ENCODE data around the gene NFYC.

GRCh38 chr1:40687059-40687458, 4.4 kb upstream of the NFYC start:
- no peak for TF ChIP-seq POLR2A (IDR thresholded peaks at IDR 0.05)
- no peak for TF ChIP-seq CTCF (IDR thresholded peaks at IDR 0.05)

Data from heart left ventricle (tissue), 13 donors.